SK-N-SH treated with all-trans-retinoic acid at 6 μM for 48 hours (cell line): ENCODE results near the gene FBH1.

Source experiments
- ATAC-seq: fragments of 200-7000 bp; cut with Tn5 transposase; 3 replicates; pipeline ENCODE4 v1.9.1; 2020; ENCODE audit warnings: mild to moderate bottlenecking, moderate library complexity
- ARNTL ChIP-seq: fragments of 450-650 bp; formaldehyde crosslinking; IDR thresholded peaks from 2 replicates; pipeline ENCODE4 v1.5.0; 2020; ENCODE audit warnings: low read depth, mild to moderate bottlenecking, moderate library complexity, borderline replicate concordance
- BACH2 ChIP-seq: fragments of 250-450 bp; sonication (Bioruptor Pico); IDR thresholded peaks from 2 replicates; pipeline ENCODE4 v1.9.0; 2021; ENCODE audit warnings: mild to moderate bottlenecking, borderline replicate concordance
- CREB5 ChIP-seq: fragments of 250-450 bp; sonication (Bioruptor Pico); IDR thresholded peaks from 2 replicates; pipeline ENCODE4 v1.5.1; 2020; ENCODE audit warnings: low read depth, mild to moderate bottlenecking, moderate library complexity
- CSDC2 ChIP-seq: fragments of 250-450 bp; sonication (Bioruptor Pico); IDR thresholded peaks from 2 replicates; pipeline ENCODE4 v1.5.0; 2020; ENCODE audit warnings: mild to moderate bottlenecking, moderate library complexity
- CSRNP3 ChIP-seq: fragments of 250-450 bp; sonication (Bioruptor Pico); IDR thresholded peaks from 2 replicates; pipeline ENCODE4 v1.5.1; 2021; ENCODE audit warnings: mild to moderate bottlenecking, moderate library complexity
- ESRRG ChIP-seq: fragments of 250-450 bp; sonication (Bioruptor Pico); IDR thresholded peaks from 2 replicates; pipeline ENCODE4 v1.6.1; 2021; ENCODE audit warnings: mild to moderate bottlenecking
- GLIS3 ChIP-seq: fragments of 250-450 bp; sonication (Bioruptor Pico); IDR thresholded peaks from 2 replicates; pipeline ENCODE4 v1.5.0; 2020; ENCODE audit warnings: mild to moderate bottlenecking, moderate library complexity
- ISL1 ChIP-seq: fragments of 250-450 bp; sonication (Bioruptor Pico); IDR thresholded peaks from 2 replicates; pipeline ENCODE4 v2.1.2; 2022; ENCODE audit warnings: mild to moderate bottlenecking, moderate library complexity
- OSR1 ChIP-seq: fragments of 250-450 bp; sonication (Bioruptor Pico); IDR thresholded peaks from 2 replicates; pipeline ENCODE4 v1.8.0; 2022; ENCODE audit warnings: moderate library complexity, mild to moderate bottlenecking, inconsistent platforms
- PATZ1 ChIP-seq: fragments of 250-450 bp; sonication (Bioruptor Pico); IDR thresholded peaks from 2 replicates; pipeline ENCODE4 v1.8.0; 2020; ENCODE audit warnings: mild to moderate bottlenecking, moderate library complexity, borderline replicate concordance
- POU6F1 ChIP-seq: fragments of 250-450 bp; sonication (Bioruptor Pico); IDR thresholded peaks from 2 replicates; pipeline ENCODE4 v1.8.0; 2021; ENCODE audit warnings: low read depth, mild to moderate bottlenecking, moderate library complexity, borderline replicate concordance
- PPARA ChIP-seq: fragments of 250-450 bp; sonication (Bioruptor Pico); IDR thresholded peaks from 2 replicates; pipeline ENCODE4 v1.5.0; 2020; ENCODE audit warnings: mild to moderate bottlenecking, borderline replicate concordance
- RARB ChIP-seq: fragments of 250-450 bp; sonication (Bioruptor Pico); IDR thresholded peaks from 2 replicates; pipeline ENCODE4 v1.8.0; 2021; ENCODE audit warnings: mild to moderate bottlenecking, moderate library complexity
- SNAI2 ChIP-seq: fragments of 250-450 bp; sonication (Bioruptor Pico); IDR thresholded peaks from 2 replicates; pipeline ENCODE4 v1.5.0; 2020; ENCODE audit warnings: mild to moderate bottlenecking, moderate library complexity
- TCF4 ChIP-seq: fragments of 250-450 bp; sonication (Bioruptor Pico); IDR thresholded peaks from 2 replicates; pipeline ENCODE4 v1.8.0; 2021; ENCODE audit warnings: mild to moderate bottlenecking, moderate library complexity, borderline replicate concordance
- TOX ChIP-seq: fragments of 250-450 bp; sonication (Bioruptor Pico); IDR thresholded peaks from 2 replicates; pipeline ENCODE4 v1.8.0; 2021; ENCODE audit warnings: mild to moderate bottlenecking, moderate library complexity, borderline replicate concordance
- TSHZ2 ChIP-seq: fragments of 250-450 bp; sonication (Bioruptor Pico); IDR thresholded peaks from 2 replicates; pipeline ENCODE4 v1.5.0; 2020; ENCODE audit warnings: mild to moderate bottlenecking, moderate library complexity
- ZC3H10 ChIP-seq: fragments of 250-450 bp; sonication (Bioruptor Pico); IDR thresholded peaks from 2 replicates; pipeline ENCODE4 v1.5.1; 2021; ENCODE audit warnings: mild to moderate bottlenecking, moderate library complexity
- ZFP3 ChIP-seq: fragments of 250-450 bp; sonication (Bioruptor Pico); IDR thresholded peaks from 2 replicates; pipeline ENCODE4 v1.5.0; 2020; ENCODE audit warnings: mild to moderate bottlenecking, moderate library complexity
- ZFP30 ChIP-seq: fragments of 450-650 bp; formaldehyde crosslinking; IDR thresholded peaks from 2 replicates; pipeline ENCODE4 v1.5.0; 2022; ENCODE audit warnings: mild to moderate bottlenecking, moderate library complexity
- ZNF8 ChIP-seq: fragments of 450-650 bp; formaldehyde crosslinking; IDR thresholded peaks from 2 replicates; pipeline ENCODE4 v1.5.0; 2020; ENCODE audit warnings: mild to moderate bottlenecking, moderate library complexity

Gene FBH1

GRCh38 chr10:5896208-5897052 is 6.4 kb downstream of the FBH1 start:
- ATAC-seq, result no peak
- TF ChIP-seq ISL1, result no peak
- no peak for TF ChIP-seq ESRRG (CRISPR knock-in tag)
- no peak for TF ChIP-seq RARB (CRISPR knock-in tag)
- TF ChIP-seq ARNTL (CRISPR knock-in tag), result no peak
- TF ChIP-seq SNAI2 (CRISPR knock-in tag), result no peak
- no peak for TF ChIP-seq GLIS3 (CRISPR knock-in tag)
- TF ChIP-seq BACH2, result no peak

GRCh38 chr10:5897053-5897340 is 7.0 kb downstream of the FBH1 start:
- ATAC-seq, result no peak

GRCh38 chr10:5897504-5897903 is 7.5 kb downstream of the FBH1 start:
- TF ChIP-seq POU6F1 (CRISPR knock-in tag) (no peak), OSR1 (CRISPR knock-in tag) (no peak), CREB5 (CRISPR knock-in tag) (no peak), PPARA (CRISPR knock-in tag) (no peak), ZC3H10 (CRISPR knock-in tag) (no peak), ZFP30 (CRISPR knock-in tag) (no peak), GLIS3 (CRISPR knock-in tag) (no peak), PATZ1 (CRISPR knock-in tag) (no peak), TOX (CRISPR knock-in tag) (no peak), SNAI2 (CRISPR knock-in tag) (no peak), TCF4 (CRISPR knock-in tag) (no peak), CSDC2 (CRISPR knock-in tag) (no peak), ARNTL (CRISPR knock-in tag) (no peak), ZFP3 (CRISPR knock-in tag) (no peak), ZNF8 (CRISPR knock-in tag) (no peak), ISL1 (no peak), RARB (CRISPR knock-in tag) (no peak), ESRRG (CRISPR knock-in tag) (no peak), TSHZ2 (CRISPR knock-in tag) (no peak)
- ATAC-seq, result no peak

More at GRCh38 chr10:5897053-5897340, 7.0 kb downstream of the FBH1 start:
- TF ChIP-seq SNAI2 (CRISPR knock-in tag), result no peak
- no peak for TF ChIP-seq ZFP30 (CRISPR knock-in tag)
- TF ChIP-seq ZC3H10 (CRISPR knock-in tag), result no peak
- TF ChIP-seq RARB (CRISPR knock-in tag), result no peak
- TF ChIP-seq CSRNP3 (CRISPR knock-in tag), result no peak
- TF ChIP-seq OSR1 (CRISPR knock-in tag), result no peak
- no peak for TF ChIP-seq ISL1
- TF ChIP-seq ZFP3 (CRISPR knock-in tag), result no peak
- no peak for TF ChIP-seq CSDC2 (CRISPR knock-in tag)
